Measurements from ENCODE around the gene XDH.

- TF ChIP-seq CTCF (IDR thresholded peaks at IDR 0.05) (no peak), POLR2A (IDR thresholded peaks at IDR 0.05) (no peak)
Measured at GRCh38 chr2:31296641-31297287, 117.8 kb downstream of the XDH start.
